Ramos (cell line): ENCODE data around the gene RBM18.

Source experiments
- in situ Hi-C: fragments of 300-500 bp; cut with MboI; formaldehyde crosslinking; loops from one replicate; pipeline ENCODE4 v1.14.3; 2022; ENCODE audit warnings: low sequenced_read_pairs; ENCODE audit not compliant: unreplicated experiment

Gene RBM18, protein sequence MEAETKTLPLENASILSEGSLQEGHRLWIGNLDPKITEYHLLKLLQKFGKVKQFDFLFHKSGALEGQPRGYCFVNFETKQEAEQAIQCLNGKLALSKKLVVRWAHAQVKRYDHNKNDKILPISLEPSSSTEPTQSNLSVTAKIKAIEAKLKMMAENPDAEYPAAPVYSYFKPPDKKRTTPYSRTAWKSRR

DNA sequence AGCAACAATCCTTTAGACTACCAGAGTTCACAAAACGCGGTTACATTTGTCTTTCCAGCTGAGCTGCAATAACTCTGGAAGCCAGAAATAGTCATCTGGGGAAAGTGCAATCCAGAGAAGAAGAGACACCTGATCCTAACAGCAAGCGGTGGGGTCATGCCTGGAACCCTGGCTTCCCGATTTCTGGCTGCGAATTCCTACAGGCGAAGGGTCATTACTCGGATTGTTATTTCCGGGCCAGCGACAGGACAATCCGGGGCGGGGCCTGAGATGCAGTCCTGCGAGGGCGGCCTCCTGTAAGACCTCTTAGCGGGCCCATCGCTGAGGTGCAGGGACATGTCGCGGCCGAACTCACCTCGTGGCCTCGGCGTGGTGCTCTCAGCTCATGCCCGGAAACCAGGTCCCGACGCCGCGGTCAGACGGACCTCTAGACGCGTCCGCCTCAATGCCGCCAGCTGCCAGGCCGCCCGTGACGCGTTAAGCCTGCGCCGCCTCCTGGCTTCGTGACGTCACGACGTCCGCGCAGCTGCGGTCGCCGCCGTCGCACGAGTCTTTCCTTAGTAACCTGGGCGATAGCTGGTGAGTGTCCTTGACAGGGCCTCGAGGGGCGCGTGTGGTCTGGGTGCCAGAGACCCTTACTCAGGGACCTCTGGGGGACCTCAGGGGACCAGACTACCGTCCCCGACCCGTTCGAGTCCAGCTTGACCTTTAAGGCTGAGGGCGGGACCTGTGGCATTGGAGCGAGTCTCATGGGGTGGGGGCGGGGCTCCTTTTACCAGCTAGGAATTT, at the start of gene RBM18, which contains the start of gene MRRF:
Gene RBM18, minus strand, starts transcription at position 481 of the 789 bp plus-strand sequence. CDS start 3,348 bp downstream, outside the sequence.
Gene MRRF, plus strand, starts transcription at position 523 of the 789 bp plus-strand sequence. CDS start 6,010 bp downstream, outside the sequence.
- in situ Hi-C loops = no loop called here

DNA sequence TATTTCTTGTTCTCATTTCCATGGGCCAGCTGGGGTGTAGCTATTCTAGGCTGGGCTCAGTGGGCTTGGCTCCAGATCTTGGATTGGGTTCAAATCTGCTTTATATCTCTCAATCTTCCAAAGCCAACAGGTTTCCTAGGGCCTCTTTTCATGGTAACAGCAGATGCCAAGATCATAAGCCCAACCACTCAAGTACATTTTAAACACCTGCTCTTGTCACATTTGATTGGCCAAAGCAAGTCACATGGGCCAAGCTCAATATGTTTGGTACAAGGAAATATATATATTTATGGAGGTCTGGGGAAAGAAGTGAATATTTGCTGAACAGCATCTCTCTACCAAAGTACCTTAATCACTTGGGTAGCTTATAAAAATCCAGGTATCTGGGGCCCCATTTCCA, 49.5 kb upstream of the RBM18 start:
- in situ Hi-C loops = no loop called here

DNA sequence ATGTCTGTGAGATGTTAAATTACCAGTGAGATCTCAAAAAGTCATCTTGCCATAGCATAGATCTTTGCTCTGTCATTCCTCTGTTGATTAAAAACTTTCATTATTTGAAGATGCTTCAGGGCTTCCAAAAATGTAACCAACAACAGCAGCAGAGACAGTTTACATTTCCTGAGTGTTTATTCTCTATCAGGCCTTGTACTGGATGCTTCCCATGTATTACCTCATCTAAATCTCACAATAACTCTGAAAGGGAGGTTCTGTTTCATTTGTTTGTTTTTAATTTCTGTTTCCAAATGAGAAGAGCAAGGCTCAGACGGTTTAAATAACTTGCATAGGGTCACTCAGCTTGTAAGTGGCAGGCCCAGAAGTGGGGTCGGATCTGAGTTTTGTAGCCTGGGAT, 45.2 kb upstream of the RBM18 start:
- in situ Hi-C loops = no loop called here

DNA sequence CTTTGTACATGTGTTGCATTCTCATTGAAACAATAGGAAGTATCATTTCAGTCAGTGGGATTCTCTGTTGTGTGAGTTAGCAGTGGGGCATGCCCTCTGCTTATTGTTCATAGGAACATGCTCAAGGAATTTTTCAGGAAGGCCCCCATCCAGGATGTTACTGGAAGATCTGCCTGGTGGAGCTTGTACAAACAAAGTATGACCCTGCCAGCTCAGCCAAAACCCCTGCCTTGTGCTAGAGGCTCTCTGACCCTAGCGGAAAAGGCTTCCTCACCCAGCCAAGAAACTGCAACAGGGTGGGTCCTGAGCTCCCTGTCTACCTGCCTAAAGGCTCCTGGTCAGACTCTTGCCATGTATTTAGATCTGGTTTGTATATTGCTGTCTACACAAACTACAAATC, 43.3 kb upstream of the RBM18 start:
- in situ Hi-C loops = no loop called here

DNA sequence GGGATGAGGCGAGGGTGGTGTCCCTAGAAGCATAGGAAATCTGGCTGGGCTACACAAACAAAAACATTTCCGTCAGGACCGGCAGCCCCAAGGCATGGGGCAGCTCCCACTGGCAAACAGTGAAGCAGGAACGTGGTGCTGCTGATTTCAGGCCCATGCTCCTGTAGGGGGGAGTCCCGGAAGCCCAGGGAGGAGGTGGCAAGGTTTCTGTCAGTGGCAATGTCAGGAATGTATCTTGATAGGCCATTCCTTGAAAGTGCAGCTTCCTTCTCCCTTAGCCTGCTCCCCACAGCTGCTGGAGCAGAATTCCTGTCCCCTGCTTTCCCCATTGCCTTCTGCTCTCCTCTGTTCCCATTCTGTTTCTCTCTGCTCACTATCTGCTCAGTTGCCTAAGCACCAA, 42.4 kb upstream of the RBM18 start:
- in situ Hi-C loops = no loop called here

DNA sequence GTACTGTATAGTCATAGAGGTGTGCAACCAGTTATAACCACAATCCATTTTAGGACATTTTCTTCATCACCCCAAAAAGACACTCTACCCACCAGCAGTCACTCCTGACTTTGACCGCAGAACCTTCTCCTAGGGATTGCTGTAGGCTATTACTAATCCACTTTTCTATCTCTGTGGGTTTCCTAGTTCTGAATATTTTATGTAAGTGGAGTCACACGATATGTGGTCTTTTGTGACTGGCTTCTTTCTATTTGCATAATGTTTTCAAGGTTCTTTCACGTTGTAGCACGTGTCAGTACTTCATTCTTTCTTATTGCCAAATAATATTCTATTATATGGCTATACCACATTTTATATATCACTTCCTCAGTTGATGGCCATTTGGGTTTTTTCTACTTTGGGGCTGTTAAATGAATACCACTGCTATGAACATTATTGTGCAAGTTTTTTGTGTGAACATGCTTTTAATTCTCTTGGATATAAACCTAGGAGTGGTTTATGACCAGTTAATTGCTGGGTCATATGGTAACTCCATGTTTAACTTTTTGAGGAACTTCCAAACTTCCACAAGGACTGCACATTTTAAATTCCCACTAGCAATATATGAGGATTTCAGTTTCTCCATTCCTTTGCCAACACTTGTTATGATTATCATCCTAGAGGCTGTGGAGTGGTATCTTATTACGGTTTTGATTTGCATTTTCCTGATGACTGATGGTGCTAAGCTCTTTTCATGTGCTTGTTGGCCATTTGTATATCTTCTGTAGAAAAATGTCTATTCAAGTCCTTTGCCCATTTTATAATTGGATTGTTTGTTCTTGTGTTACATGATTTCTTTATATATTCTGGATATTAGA, 37.8 kb upstream of the RBM18 start:
- in situ Hi-C loops = no loop called here

DNA sequence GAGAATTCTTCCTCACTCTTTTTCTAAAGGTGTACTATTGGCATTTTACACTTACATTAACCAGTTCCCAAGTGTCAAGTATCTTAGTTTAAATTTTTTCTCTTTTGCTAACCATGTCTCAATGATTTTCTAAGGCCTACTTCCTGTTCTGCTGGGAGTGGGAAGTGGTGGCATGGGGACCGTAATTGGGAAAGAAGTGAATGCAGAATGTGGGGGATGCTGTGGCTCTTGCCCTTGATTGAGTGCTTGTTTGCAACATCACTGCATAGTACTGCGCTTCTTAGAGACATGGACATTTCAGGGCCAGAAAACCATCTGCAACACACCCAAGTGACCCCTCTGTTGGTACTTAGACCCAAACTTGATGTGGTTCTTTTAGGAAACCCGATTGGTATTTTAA, 32.9 kb upstream of the RBM18 start:
- in situ Hi-C loops = no loop called here

DNA sequence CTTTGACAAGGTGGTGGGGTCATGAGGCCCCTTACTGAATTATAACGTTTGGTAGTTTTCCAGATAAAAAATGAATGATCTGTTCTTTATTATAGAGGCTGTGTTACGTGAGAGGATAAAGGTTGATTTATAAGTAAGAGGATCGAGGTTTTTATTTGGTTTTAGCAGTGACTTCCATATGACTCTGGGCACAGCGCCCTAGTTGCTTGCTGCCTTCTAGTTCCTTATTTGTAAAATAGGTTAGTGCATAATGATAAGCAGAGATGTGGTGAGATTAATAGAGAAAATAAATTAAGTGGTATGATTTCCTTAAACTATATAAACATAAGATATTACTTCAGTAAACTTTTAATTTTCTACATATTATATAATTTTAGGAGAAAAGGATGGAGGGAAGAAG, 29.9 kb upstream of the RBM18 start:
- in situ Hi-C loops = no loop called here

DNA sequence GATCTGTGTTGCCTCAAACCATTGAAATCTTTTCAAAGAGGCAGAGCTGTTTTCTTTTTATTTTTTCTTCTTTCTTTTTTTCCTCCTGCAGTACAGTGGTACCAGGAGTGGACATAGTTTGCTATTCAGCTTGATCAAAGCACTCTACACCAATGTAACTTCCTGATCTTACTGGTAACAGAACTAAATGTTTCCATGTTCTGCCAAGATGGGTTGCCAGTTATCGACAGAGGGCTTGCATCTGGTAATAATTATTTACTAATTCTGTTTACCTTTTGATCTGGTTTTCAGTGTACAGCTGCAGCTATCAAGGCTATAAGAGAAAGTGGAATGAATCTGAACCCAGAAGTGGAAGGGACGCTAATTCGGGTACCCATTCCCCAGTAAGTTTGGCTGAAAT, 26.8 kb upstream of the RBM18 start:
- in situ Hi-C loops = no loop called here

DNA sequence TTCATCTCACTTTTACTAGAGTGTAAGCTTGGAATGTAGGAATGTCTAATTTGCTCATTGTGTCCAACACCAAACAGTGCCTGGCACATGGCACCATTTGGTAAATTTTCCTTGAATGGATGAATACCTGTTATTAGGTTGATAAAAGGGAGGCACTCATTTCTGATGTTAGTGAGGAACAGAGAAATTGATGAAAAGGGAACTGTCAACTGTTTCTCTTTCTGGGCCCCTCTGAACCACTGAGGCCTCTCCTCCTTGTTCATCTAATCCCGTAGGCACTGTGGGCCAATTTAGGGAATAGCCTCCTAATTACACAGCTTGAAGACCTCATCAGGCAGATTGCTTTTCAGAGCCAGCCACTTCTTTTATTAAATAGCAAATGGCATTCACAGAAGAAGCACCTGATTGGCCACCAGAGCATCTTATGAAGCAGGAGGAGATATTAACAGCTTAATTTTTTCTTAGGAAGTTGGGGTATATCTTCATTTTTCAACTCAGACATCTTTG, 22.6 kb upstream of the RBM18 start:
- in situ Hi-C loops = no loop called here

DNA sequence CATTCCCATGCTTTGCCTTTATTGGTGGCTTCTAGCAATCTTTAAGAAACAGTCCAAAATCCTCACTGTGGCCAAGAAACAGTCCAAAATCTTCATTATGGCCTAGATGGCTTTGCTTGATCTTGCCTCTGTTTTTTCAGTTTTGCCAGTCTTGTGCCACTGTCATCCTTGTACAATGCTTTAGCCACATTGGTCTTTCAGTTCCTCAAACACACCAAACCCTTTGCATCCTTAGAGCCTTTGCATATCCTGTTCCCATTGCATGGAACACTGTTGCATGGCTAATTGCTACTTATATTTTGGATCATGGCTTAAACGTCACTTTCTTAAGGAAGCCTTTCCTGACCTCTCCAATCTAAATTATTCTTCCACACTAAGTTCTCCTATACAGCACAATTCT, 22.1 kb upstream of the RBM18 start:
- in situ Hi-C loops = no loop called here

DNA sequence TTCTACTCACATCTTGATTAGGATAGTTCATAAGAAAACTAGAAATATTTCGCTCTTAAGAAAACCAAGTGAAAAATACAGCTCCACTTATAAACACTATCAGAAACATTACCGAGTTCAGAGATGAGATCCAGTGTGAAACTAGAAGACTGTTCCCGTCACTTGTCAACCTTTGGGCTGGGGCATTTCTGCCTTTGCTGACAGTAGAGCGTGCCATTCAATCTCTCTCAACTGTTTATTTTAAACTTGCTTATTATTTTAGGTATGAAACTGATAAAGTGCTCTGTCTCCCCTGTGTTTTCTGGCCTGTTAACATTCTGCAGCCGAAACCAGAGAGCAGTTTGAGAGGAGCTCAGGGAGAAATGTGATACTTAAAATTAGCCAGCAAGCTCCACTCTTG, 16.7 kb upstream of the RBM18 start:
- in situ Hi-C loops = no loop called here

DNA sequence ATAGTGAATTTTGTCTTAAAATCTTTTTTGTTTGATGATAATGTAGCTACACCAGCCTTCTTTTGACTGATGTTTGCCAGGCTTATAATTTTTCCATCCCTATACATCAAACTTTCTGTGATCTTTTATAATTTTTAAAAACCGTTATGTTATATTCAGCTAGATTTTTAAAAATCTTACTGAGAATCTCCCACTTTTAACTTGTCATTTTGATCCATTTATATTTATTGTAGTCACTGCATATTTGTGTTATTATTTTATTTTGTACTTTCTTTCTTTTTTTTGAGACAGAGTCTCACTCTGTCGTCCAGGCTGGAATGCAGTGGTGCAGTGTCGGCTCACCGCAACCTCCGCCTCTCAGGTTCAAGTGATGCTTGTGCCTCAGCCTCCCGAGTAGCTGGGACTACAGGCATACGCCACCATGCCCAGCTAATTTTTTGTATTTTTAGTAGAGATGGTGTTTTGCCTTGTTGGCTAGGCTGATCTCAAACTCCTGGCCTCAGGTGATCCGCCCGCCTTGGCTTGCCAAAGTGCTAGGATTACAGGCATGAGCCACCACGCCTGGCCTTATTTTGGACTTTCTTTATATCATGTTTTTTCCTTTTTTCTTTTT, 12.8 kb upstream of the RBM18 start:
- in situ Hi-C loops = no loop called here

DNA sequence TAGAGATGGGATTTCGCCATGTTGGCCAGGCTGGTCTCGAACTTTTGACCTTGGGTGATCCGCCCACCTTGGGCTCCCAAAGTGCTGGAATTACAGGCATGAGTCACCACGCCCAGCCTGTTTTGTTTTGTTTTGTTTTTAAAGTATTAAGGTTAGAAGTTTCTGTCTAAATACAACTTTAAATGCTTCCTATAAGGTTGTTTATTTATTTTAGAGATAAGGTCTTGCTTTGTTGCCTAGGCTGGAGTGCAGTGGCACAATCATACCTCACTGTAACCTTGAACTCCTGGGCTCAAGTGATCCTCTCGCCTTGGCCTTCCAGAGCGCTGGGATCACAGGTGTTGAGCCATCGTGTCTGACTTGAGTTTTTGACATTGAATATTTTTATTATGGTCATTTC, 11.5 kb upstream of the RBM18 start:
- in situ Hi-C loops = no loop called here

DNA sequence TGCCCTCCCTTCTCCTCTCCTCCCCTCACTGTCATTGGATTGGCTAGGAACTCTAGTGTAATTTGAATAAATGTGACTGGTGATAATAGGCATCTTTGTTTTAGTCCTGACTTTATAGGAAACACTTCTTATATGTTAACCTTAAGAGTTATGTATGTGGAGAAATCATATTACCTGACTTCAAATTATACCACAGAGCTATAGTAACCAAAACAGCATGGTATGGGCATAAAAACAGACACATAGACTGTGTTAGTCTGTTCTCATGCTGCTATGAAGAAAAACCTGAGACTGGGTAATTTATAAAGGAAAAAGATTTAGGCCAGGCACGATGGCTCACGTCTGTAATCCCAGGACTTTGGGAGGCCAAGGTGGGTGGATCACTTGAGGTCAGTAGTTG, 9.4 kb upstream of the RBM18 start:
- in situ Hi-C loops = no loop called here

DNA sequence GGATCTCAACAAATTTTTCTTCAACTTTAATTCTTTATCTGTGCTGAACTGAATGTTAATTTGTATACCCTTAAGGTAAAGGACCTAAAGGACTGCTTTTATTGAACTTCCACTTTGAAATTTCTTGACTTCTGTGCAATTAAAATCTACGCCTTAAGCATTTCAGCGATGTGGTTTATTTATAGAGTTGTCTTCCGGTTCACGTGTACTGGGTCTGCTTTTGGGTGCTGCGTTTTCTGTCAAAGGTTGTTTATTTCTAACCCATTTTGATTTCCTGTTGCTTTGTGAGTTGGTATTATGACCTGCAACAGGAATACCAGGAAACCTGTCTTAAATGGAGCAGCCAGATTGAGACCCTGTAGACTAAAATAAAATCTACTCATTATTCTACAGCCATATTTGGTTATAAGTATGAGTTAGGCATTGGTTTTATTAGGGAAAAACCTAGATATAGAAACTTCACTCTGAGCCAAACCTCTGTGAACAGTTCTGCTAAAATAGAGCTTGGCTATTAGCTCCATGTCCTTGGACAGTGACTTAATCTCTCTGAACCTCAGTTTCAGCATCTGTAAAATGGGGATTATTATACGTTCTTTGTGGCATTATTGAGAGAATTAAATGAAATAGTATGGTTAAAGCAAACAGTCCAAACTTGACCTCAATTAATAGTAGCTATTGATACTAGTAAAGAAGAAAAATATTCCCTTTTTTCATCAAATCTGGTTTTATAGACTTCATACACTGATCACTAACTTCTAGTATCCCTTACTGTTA, 3.6 kb upstream of the RBM18 start:
- in situ Hi-C loops = no loop called here

DNA sequence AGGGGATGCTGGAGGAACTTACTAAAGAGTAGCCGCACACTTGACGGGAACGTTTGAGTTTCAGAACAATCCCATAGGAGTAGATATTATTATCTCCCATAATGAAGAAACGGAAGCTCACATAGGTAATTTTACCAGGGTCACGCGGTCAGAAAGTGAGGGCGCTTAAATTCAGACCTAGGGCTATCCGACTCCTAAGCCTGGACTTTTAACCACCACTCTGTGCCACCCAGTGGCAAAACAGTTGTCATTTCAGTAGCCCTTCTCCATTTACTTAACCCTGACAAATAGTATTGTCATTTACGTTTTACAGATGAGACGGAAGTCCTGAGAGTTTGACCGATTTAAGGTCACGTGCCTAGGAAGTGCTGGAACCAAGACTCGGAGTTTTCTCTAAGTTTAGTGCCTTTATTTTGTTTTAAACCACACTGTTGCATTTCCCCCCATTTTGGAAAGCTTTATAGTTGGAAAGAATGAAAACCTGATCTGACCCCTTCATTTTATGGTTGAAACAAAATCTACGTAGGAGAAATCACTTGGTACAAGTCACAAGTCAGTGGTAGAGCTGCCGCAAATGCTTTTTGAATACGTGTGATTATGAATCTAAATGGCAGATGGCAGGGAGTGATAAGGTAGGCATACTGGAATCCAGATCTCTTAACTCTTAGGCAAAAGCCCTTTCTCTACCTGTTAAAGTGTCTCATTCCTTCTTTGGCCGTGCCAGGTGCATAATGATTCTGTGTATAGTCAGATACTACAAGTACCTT, 692 bp upstream of the RBM18 start:
- in situ Hi-C loops = no loop called here

DNA sequence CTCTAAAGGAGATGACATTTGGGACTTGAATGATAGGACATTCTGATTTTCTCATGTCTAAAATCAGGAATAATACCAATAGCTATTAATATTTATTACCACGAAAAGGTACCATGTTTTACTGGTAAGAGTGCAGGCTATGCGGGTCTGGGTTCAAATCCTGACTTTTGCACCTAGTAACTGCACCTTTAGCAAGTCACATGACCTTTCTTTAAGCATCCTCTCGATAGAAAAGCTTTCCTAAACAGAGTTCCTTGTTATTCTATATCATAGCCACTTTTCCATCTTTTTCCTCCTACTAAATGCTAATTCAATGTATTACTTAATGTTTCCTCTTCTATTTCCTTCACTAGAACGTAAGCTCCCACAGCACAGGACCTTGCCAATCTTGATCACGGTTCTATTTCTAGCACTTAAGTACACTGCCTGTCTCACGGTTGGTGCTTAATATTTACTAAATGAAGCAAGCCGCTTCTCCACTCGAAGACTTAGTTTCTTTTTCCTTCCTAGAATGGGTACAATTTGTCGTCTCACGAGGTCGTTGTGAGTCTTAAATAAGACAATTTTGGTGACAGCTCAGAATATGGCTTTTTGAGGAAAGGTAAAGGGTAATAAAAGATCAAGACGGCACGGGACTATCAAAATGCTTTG, 816 bp downstream of the RBM18 start:
- in situ Hi-C loops = no loop called here
